ENCODE results near the gene FSTL3. TPM values are rescaled to one million over a fixed set of nuclear protein-coding genes. Genes with fewer than 3 reads are reported as not detected.

Gene FSTL3
- total and polyA plus RNA-seq, 10 of the 15 experiments (the other 5 are each of a cell fraction or from before 2014, with no cell fraction given): 0.42 to 13.5 (median 3.6) TPM

GRCh38 chr19:633068-633785, 43.0 kb upstream of the FSTL3 start, which contains the start of gene POLRMT (continued):
- TF ChIP-seq CBFB (IDR thresholded peaks at IDR 0.05; ENCODE audit: low read depth) (0 out of 2 replicates have a peak, but pooled peaks have one; percentile 18), SMC3 (IDR thresholded peaks at IDR 0.05; ENCODE audit: borderline replicate concordance, low read length) (no peak), ETV6 (conservative IDR thresholded peaks at IDR 0.05 in 1 of 2, IDR thresholded peaks at IDR 0.05 in 1 of 2; ENCODE audit: borderline replicate concordance in 1 of 2, low read depth in 1 of 2) (no peak), NR2F1 (conservative IDR thresholded peaks at IDR 0.05) (peak; percentile 99), MTA2 (IDR thresholded peaks at IDR 0.05; ENCODE audit: low read depth) (peak; percentile 26; the same call in 1 of the 2 replicates), PRDM15 (CRISPR knock-in tag; IDR thresholded peaks at IDR 0.05) (no peak), CHD4 (IDR thresholded peaks at IDR 0.05) (no peak), SKIL (IDR thresholded peaks at IDR 0.05; ENCODE audit: low read depth, poor library complexity, severe bottlenecking) (no peak), PKNOX1 (IDR thresholded peaks at IDR 0.05) (peak; percentile 98), GABPA (IDR thresholded peaks at IDR 0.05; ENCODE audit: low read depth) (peak; percentile 90), STAT3 (IDR thresholded peaks at IDR 0.05; ENCODE audit: low read depth, low read length) (no peak), RELA (IDR thresholded peaks at IDR 0.05; ENCODE audit: borderline replicate concordance, partially characterized antibody) (peak; percentile 66), CHD1 (IDR thresholded peaks at IDR 0.05; ENCODE audit: low read depth, low read length) (no peak), RAD51 (IDR thresholded peaks at IDR 0.05) (no peak), PML (IDR thresholded peaks at IDR 0.05; ENCODE audit: low read length) (no peak), CEBPZ (IDR thresholded peaks at IDR 0.05; ENCODE audit: low read depth, low read length) (peak; percentile 63; the same call in 1 of the 2 replicates), IRF3 (IDR thresholded peaks at IDR 0.05) (peak; percentile 68; the same call in 1 of the 2 replicates), SPI1 (IDR thresholded peaks at IDR 0.05; ENCODE audit: borderline replicate concordance, insufficient read depth, low read depth, low read length) (no peak)

Measured in GM12878 (cell line).